Right forelimb (tissue), 1 donor: ENCODE data around the gene GNG10.
"Not testable (repeated sequence)": the region's sequence is repeated elsewhere in the genome, so short reads cannot be mapped to it uniquely, and the experiment has no call there.

ENCODE experiments used
- DNase-seq: peaks from one replicate; pipeline ENCODE4 v3.0.0-alpha.2; 2018

The GNG10 gene

DNA sequence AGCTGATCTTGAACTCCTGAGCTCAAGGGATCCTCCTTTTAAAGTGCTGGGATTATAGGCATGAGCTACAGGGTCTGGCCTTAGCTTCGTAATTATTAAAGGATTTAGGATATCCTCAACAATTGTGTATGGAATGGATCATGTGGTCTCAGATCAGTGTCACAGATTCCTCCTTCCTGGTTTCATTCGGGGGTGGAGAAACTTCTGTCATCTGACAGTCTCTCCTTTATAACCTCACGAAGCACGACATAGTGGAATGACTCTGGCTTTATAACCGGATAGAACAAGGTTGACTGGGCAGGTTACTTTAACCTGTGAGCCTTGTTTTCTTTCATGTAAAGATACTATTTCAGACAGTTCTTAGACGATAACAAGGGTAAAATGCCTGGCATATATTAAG is 4.4 kb upstream of the GNG10 start:
- no peak for DNase-seq

GRCh38 chr9:111658943-111659342 is 2.5 kb upstream of the GNG10 start:
- no peak for DNase-seq

GRCh38 chr9:111659691-111660090 is 1.7 kb upstream of the GNG10 start:
- DNase-seq = no peak

DNA sequence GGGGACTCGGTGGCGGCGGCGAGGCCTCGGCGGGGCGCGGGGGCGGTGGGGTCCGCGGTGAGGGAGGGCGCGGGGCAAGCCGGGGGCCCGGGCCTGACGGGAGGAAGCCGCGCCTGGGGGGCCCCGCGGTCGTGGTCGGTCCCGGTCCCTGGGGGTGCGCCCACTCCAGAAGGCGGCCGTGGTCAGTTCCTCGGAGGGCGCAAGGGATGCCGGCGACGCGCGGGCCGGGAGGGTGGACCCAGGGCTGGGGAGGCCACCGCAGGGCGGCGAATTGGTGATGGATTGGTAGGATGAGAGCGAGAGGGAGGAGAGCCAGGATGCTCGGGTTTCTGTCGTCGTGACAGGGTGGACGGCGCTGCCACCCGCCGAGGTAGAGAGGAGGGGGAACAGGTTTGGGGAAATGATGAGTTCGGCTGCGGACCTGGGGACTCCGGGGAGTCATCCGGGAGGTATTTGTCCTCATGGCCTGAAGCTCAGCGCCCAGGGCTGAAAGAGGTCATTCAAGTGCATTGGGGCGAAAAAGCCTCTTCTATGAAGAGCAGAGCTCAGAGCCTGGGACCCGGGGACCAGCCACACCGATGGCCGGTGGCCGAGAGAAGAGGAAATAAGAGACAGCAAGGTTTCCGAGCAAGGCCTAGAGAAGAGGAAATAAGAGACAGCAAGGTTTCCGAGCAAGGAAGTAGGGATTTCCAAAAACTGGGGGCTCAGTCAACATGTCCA is 557 bp downstream of the GNG10 start:
- DNase-seq = peak; percentile 70

GRCh38 chr9:111662576-111663300 is 1.3 kb downstream of the GNG10 start:
- no peak for DNase-seq

DNA sequence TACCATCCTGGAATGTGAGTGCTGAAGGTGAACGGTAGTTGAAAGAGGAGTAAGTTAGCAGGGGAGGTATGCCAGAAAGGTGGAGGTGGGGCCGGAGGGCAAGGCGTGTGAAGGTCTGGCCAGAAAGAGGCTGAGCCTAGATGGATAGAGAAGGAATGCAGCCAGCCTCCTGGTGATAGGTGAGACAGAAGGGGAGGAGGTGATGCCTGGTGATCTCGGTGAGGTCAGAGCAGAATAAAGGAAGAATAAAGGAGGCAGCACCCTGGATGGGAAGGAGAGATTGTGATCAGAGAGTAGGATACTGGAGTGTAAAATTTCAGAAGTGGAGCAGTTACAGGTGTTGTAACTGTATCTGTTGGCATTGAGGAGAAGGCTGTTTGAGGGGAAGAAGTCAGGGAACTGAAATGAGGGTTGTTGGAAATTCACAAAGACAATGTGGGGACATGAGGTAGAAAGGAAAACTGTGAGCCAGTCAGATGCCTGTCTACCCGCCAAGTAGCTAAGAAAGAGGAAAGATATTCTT is 2.0 kb downstream of the GNG10 start:
- no peak for DNase-seq

DNA sequence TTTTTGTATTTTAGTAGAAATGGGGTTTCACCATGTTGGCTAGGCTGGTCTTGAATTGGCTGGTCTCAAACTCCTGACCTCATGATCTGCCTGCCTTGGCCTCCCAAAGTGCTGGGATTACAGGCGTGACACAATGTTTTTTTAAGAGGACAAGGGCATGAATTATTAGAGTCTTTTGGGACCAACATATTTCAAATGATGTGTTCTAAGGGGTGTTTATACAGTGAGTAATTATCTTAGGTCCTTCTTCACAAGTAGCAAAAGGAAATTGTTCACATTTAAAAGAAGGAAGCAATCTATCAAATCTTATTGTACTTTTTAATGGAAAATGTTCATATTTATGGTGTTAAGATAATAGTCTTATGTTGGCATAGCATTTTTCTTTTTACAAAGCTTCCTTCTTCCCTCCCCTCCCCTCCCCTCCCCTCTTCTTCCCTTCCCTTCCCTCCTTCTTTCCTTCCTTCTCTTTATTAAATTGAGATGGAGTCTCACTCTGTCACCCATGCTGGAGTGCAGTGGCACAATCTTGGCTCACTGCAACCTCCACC is 6.7 kb downstream of the GNG10 start:
- no peak for DNase-seq

DNA sequence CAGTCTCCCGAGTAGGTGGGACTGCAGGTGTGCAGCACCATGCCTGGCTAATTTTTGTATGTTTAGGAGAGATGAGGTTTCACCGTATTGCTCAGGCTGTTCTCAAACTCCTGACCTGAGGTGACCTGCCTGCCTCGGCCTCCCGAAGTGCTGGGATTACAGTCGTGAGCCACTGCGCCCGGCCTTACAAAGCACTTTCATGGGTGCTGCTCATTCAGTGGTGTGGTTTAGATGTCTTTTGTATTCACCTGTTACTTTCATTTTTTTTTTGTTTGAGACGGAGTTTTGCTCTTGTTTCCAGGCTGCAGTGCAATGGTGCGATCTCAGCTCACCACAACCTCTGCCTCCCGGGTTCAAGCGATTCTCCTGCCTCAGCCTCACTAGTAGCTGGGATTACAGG is 7.2 kb downstream of the GNG10 start:
- not testable (repeated sequence) for DNase-seq

GRCh38 chr9:111674319-111674718 is 12.9 kb downstream of the GNG10 start:
- no peak for DNase-seq

- no peak for DNase-seq
These were observed 14.7 kb downstream of the GNG10 start for GRCh38 chr9:111676116-111676515.

DNA sequence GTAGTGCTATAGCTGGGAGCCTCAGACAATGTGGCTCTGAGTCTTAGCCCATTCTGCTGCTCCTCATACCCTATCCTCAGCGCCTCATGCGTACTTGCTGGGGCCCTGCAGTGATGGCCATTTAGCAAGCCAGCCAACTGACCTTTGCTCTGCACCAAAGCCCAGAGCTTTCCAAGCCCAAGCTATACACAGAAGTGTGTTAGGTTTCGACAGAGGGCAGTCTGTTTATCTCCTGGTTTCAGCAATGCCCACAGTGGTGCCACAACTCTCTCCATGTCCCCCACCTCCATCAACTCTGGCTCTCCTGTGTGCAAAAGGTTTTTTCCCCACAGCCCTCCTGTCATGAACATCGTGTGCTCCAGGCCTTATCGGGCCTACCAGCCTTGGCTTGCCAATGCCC is 16.9 kb downstream of the GNG10 start:
- DNase-seq = no peak

DNA sequence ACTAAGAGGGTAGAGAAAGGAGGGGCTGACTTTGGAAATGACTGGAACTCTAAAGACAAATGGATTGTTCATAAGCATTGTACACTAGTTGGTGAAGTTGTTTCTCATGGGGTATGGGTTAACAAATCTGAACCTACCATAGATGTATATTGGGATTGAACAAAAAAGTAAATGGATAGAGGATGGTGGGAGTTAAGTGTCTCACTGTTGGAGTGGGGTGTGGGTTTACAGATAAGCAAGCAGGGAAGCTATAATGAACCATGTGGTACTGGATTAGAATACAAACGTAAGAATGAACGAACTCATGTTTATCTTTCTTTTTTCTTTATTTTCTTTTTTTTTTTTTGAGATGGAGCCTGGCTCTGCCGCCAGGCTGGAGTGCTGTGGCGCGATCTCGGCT is 17.8 kb downstream of the GNG10 start:
- DNase-seq = no peak

DNA sequence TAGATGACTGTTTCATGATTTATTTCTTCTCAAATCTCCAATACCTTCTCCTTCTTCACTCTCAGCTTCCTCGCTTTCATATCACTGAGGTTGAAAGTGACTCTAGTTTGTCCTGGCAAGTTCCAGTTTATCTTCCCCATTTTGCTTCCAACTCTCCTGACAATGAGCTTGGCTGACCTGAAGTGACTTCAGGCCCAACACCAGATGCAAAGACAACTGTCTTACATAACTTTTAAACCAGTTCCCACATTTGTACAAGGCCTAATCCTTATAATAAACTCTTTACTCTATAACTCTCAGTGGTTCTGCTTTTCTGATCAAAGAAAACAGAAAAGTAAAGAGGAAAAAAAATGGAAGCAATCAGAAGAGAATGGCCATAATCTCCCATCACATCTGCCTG is 22.0 kb downstream of the GNG10 start:
- DNase-seq = no peak

GRCh38 chr9:111691672-111692329 is 30.4 kb downstream of the GNG10 start:
- DNase-seq = no peak

DNA sequence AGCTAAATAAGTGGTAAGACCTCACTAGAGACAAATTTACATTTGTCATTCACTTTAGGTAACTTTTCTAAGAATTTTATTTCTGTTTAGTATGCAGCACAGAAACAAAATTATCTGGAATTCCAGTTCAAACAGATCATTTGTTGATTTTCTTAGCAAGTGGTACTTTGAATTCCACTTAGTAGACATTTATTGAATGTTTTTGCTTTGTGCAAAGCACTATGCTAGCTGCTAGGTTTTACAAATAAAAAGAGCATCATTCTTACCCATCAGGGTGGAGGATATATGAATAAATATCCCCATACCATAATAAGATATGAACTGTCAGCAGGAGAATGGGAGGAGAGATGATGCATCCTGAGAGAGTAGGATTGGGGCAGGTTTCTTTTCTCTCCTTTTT is 35.4 kb downstream of the GNG10 start:
- DNase-seq = no peak

DNA sequence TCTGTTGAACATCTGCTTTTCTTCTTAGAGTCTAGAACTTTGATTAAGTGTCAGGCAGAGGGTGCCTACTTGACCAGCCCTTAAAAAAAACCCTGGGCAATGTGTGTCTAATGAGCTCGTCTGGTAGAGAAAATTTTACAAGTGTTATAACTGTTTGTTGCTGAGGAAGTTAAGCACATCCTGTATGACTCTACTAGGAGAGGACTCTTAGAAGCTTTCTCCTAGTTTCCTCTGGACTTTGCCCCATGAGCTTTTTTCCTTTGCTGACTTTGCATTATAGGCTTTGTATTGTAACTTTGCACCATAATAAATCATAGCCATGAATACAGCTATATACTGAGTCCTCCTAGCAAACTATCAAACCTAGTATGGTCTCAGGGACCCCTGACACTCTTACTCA is 39.4 kb downstream of the GNG10 start:
- no peak for DNase-seq

GRCh38 chr9:111704503-111704902 is 43.1 kb downstream of the GNG10 start:
- DNase-seq = no peak

DNA sequence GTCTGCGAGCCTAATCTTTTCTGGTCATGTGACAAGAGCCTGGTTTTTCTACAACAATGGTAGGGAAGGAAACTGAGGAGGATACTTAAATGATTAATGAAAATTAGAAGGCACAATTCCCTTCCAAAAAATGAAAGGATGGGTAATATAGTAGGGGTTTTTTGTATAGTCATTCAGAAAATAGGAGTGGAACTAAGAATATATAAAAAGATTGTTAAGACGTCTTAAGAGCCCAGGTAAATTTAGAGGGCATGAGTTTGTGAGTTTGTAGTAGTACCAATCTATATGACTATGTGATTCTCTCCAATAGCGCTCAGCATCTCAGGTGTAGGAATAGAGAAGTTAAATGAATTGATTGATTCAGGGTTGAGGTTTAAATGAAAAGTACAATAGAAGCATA is 50.1 kb downstream of the GNG10 start:
- DNase-seq = no peak

- no peak for DNase-seq
These were observed 51.0 kb downstream of the GNG10 start for GRCh38 chr9:111712369-111712768.

DNA sequence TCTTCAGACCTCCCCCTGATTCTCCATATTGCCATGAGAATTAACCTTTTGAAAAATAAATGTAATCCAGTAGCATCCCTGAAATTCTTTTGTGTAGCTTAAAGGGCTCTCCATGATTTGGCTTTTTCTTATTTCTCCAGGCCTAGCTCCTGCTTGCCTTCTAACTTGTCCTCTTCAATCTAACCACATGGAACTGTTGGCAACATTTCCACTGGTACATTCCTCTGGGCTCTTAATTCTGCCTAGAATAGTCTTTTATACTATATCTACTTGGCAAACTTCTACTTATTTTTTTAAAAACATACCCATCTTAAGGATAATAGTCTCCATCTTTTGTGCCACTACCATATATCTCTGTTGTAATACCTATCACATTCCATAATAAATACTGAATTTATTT is 54.1 kb downstream of the GNG10 start:
- DNase-seq = no peak

DNA sequence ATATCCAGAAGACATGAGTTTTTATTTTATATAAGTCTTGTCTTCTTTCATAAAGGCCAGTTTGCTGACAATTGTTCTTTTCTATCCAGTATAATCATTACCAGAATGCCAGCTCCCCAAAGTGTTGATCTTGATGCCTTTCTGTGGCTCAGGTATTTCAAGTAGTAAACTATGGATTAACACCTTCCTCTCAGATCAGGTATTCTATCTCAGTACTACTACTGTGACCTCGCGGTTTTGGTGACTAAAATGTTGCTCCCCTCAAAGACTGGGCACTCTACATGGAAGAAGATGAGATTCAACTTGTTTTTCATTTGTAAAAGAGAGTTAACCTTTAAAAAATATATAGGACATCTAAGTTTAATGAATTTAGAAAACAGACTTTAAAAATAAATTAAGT is 58.1 kb downstream of the GNG10 start:
- no peak for DNase-seq
